ENCODE results near the gene MMP14. TPM values are rescaled to one million over a fixed set of nuclear protein-coding genes. Genes with fewer than 3 reads are reported as not detected.

The MMP14 gene
- total and polyA plus RNA-seq, 2 of the 13 experiments (the other 11 are each of a cell fraction or from before 2014, with no cell fraction given) = 5.2 to 9.8 TPM

GRCh38 chr14:22796087-22796707, 40.2 kb upstream of the MMP14 start (continued):
- TF ChIP-seq ZBTB43 (CRISPR knock-in tag; conservative IDR thresholded peaks at IDR 0.05) (no peak), PLRG1 (conservative IDR thresholded peaks at IDR 0.05) (no peak), MXD3 (CRISPR knock-in tag; IDR thresholded peaks at IDR 0.05) (no peak), STAT5B (CRISPR knock-in tag; IDR thresholded peaks at IDR 0.05) (no peak), NCOR1 (IDR thresholded peaks at IDR 0.05; ENCODE audit: borderline replicate concordance, low read length) (no peak), REPIN1 (CRISPR knock-in tag; IDR thresholded peaks at IDR 0.05; ENCODE audit: borderline replicate concordance, low read depth) (no peak), EEA1 (CRISPR knock-in tag; IDR thresholded peaks at IDR 0.05; ENCODE audit: borderline replicate concordance) (no peak), SIX1 (CRISPR knock-in tag; IDR thresholded peaks at IDR 0.05; ENCODE audit: borderline replicate concordance) (0 out of 2 replicates have a peak, but pooled peaks have one; percentile 13), SRSF9 (IDR thresholded peaks at IDR 0.05; ENCODE audit: borderline replicate concordance, insufficient read depth, low read depth, low read length, poor library complexity, severe bottlenecking) (no peak), HBP1 (CRISPR knock-in tag; IDR thresholded peaks at IDR 0.05; ENCODE audit: low read depth) (no peak), ATF4 (CRISPR knock-in tag; IDR thresholded peaks at IDR 0.05) (peak in 1 of 2 experiments; percentile 44; a peak in 2 of 4 replicates), ZNF816 (CRISPR knock-in tag; IDR thresholded peaks at IDR 0.05; ENCODE audit: borderline replicate concordance) (no peak), ZNF180 (CRISPR knock-in tag; IDR thresholded peaks at IDR 0.05; ENCODE audit: borderline replicate concordance, low read depth) (no peak), ZBTB42 (CRISPR knock-in tag; IDR thresholded peaks at IDR 0.05) (no peak), ZNF597 (CRISPR knock-in tag; IDR thresholded peaks at IDR 0.05) (no peak), ZNF782 (CRISPR knock-in tag; IDR thresholded peaks at IDR 0.05; ENCODE audit: borderline replicate concordance) (no peak), REL (CRISPR knock-in tag; conservative IDR thresholded peaks at IDR 0.05) (no peak), THYN1 (CRISPR knock-in tag; IDR thresholded peaks at IDR 0.05; ENCODE audit: borderline replicate concordance, low read depth) (no peak), ZBTB25 (CRISPR knock-in tag; IDR thresholded peaks at IDR 0.05) (0 out of 2 replicates have a peak, but pooled peaks have one; percentile 41), MXD1 (CRISPR knock-in tag; IDR thresholded peaks at IDR 0.05) (no peak), ZFY (CRISPR knock-in tag; IDR thresholded peaks at IDR 0.05) (no peak), ZIK1 (CRISPR knock-in tag; IDR thresholded peaks at IDR 0.05; ENCODE audit: borderline replicate concordance, low read depth) (no peak), ELF4 (CRISPR knock-in tag; IDR thresholded peaks at IDR 0.05; ENCODE audit: borderline replicate concordance) (no peak)
